Smooth muscle cell (in vitro differentiated cells): ENCODE measurements around the gene PGLYRP3. TPM values are rescaled to one million over a fixed set of nuclear protein-coding genes. Genes with fewer than 3 reads are reported as not detected.

Experiments
- DNase-seq: peaks from one replicate; lab custom pipeline; 2025; ENCODE audit not compliant: unreplicated experiment; lab: John Stamatoyannopoulos, UW
- H2AFZ ChIP-seq: fragments of 200-600 bp; sonication (generic); 2 replicates; pipeline ENCODE4 v1.6.0; 2016; ENCODE audit warnings: antibody characterized with exemption, low read depth, mild to moderate bottlenecking
- H3F3A ChIP-seq: fragments of 200-600 bp; sonication (generic); 2 replicates; pipeline ENCODE4 v1.6.0; 2017; ENCODE audit warnings: antibody characterized with exemption, low read depth
- H3K27ac ChIP-seq: fragments of 200-600 bp; sonication (generic); 2 replicates; pipeline ENCODE4 v1.5.1; 2016; ENCODE audit warnings: low read depth, mild to moderate bottlenecking
- H3K27me3 ChIP-seq: fragments of 200-600 bp; sonication (generic); 2 replicates; pipeline ENCODE4 v1.6.1; 2016; ENCODE audit warnings: low read depth, mild to moderate bottlenecking
- H3K36me3 ChIP-seq: fragments of 200-600 bp; sonication (generic); 2 replicates; pipeline ENCODE4 v1.5.1; 2016; ENCODE audit warnings: low read depth
- H3K4me1 ChIP-seq: fragments of 200-600 bp; sonication (generic); 2 replicates; pipeline ENCODE4 v1.5.1; 2016; ENCODE audit warnings: low read depth
- H3K4me2 ChIP-seq: fragments of 200-600 bp; sonication (generic); 2 replicates; pipeline ENCODE4 v1.6.0; 2016; ENCODE audit warnings: mild to moderate bottlenecking
- H3K4me3 ChIP-seq: fragments of 200-600 bp; sonication (generic); 2 replicates; pipeline ENCODE4 v1.5.1; 2016; ENCODE audit warnings: mild to moderate bottlenecking
- H3K79me2 ChIP-seq: fragments of 200-600 bp; sonication (generic); 2 replicates; pipeline ENCODE4 v1.6.0; 2016; ENCODE audit warnings: low read depth, mild to moderate bottlenecking
- H3K9ac ChIP-seq: fragments of 200-600 bp; sonication (generic); 2 replicates; pipeline ENCODE4 v1.6.0; 2016; ENCODE audit warnings: low read depth
- H3K9me3 ChIP-seq: fragments of 200-600 bp; sonication (generic); replicated peaks from 2 replicates; pipeline ENCODE4 v1.5.1; 2016; ENCODE audit warnings: low read depth
- H4K20me1 ChIP-seq: fragments of 200-600 bp; sonication (generic); 2 replicates; pipeline ENCODE4 v1.6.0; 2016; ENCODE audit warnings: low read depth
- WGBS: methylation state at CpG from one replicate; pipeline ENCODE4 v1.1.7; 2016; ENCODE audit warnings: low lambda C conversion rate; 5-methylcytosine and 5-hydroxymethylcytosine counted together
- polyA plus RNA-seq: library from polyadenylated mRNA; unstranded; fragments of >200 nt; fragmentation: Nextera tagmentation; extraction: Ambion mirVana; gene quantifications from 2 replicates; pipeline ENCODE4 v1.2.1, GENCODE V29; 2016
- total RNA-seq: library from RNA; depleted of rRNA; stranded (reverse); fragments of >200 nt; gene quantifications from 2 replicates; pipeline ENCODE4 v1.2.3, GENCODE V29; 2014
- TF ChIP-seq, protein P1 (sequence below): fragments of 200-600 bp; sonication (generic); IDR thresholded peaks from 2 replicates; pipeline ENCODE4 v1.5.1; 2017; ENCODE audit warnings: borderline replicate concordance, mild to moderate bottlenecking, antibody characterized with exemption; ENCODE audit not compliant: insufficient read depth, poor library complexity, severe bottlenecking

Gene PGLYRP3
- total and polyA plus RNA-seq, 2 experiments from 2014 or later: 0.31 TPM; not detected in 1

DNA sequence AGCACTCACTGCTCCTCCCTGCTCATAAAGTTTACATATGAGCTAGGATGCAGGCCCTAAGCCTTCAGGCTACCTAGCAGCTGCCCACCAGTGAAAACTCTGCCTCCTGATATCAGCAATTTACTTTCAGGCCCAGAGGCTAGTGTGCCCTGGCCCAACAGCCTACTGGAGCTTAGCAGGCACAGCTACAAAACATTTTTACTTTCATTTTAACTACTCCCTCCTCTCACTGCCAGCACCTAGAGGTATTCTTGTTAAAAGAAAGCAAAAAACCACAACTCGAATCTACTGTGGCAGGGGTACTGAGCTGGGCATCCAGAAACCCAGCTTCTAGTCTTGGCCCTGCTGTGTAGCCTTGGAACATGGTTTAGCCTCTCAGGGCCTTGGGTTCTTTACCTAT is 59.1 kb downstream of the PGLYRP3 start:
- no peaks in the 10 kb centered on the region for H3F3A ChIP-seq
- H3K27me3 ChIP-seq: no peaks in the 10 kb centered on the region
- no peaks in the 10 kb centered on the region for H3K4me1 ChIP-seq
- no peak overlapping the region for H2AFZ ChIP-seq
- WGBS: 36% methylated on average over 1 of the region's 1 CpG
- peaks cover 5% of the 10 kb centered on the region for H3K9me3 ChIP-seq
- H3K4me3 ChIP-seq: no peak overlapping the region
- TF ChIP-seq, protein P1, sequence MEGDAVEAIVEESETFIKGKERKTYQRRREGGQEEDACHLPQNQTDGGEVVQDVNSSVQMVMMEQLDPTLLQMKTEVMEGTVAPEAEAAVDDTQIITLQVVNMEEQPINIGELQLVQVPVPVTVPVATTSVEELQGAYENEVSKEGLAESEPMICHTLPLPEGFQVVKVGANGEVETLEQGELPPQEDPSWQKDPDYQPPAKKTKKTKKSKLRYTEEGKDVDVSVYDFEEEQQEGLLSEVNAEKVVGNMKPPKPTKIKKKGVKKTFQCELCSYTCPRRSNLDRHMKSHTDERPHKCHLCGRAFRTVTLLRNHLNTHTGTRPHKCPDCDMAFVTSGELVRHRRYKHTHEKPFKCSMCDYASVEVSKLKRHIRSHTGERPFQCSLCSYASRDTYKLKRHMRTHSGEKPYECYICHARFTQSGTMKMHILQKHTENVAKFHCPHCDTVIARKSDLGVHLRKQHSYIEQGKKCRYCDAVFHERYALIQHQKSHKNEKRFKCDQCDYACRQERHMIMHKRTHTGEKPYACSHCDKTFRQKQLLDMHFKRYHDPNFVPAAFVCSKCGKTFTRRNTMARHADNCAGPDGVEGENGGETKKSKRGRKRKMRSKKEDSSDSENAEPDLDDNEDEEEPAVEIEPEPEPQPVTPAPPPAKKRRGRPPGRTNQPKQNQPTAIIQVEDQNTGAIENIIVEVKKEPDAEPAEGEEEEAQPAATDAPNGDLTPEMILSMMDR: no peak
- no peaks in the 10 kb centered on the region for H4K20me1 ChIP-seq
- H3K4me2 ChIP-seq: no peak overlapping the region
- no peaks in the 10 kb centered on the region for H3K36me3 ChIP-seq
- no peak overlapping the region for H3K9ac ChIP-seq
- no peak overlapping the region for H3K27ac ChIP-seq
- H3K79me2 ChIP-seq: no peaks in the 10 kb centered on the region
- DNase-seq: no peak

DNA sequence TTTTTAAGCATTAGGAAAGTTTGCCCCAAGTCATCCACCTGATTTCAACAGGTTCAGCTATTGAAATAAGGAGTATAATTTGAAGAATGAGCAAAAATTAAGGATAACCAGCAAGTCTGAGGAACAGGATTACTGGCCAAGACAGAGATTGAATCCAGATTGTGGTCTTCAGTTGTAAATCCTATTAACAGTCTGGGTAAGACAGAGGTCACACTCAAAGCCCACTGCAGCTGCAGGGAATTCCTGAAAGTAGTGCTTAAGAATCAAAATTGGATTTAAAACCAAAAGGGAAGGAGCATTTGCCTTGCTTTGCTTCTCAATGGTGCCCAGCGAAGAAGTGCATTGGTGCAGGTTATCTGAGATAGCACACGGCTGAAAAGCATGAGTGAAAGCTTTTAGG is 59.7 kb downstream of the PGLYRP3 start:
- no peak overlapping the region for H3K9ac ChIP-seq
- no peaks in the 10 kb centered on the region for H3K79me2 ChIP-seq
- no peak overlapping the region for H3K27ac ChIP-seq
- peaks cover 5% of the 10 kb centered on the region for H3K9me3 ChIP-seq
- no peaks in the 10 kb centered on the region for H4K20me1 ChIP-seq
- H3K4me3 ChIP-seq: no peak overlapping the region
- DNase-seq: no peak
- 77% methylated on average over 2 of the region's 2 CpGs for WGBS
- H3F3A ChIP-seq: no peaks in the 10 kb centered on the region
- H3K4me1 ChIP-seq: no peaks in the 10 kb centered on the region
- no peak overlapping the region for H2AFZ ChIP-seq
- H3K4me2 ChIP-seq: no peak overlapping the region
- H3K27me3 ChIP-seq: no peaks in the 10 kb centered on the region
- TF ChIP-seq, protein P1: no peak
- H3K36me3 ChIP-seq: no peaks in the 10 kb centered on the region

DNA sequence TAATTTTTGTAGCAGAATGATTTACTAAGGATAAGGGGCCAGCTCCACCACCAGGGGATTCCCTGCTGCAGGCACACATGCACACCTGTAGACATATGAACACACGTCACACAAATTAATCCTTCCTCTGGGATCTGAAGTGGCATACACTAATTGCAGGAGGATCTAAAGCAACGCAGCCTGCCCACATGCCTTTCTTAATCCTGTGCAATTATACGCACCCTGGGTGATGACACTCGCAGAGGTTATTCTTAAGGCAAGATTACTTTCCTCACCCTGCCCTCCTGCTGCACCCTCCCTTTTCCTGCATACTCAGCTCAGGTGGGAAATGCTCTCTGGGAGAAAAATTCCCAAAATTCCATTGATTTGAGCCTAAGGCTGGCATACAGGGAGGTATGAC is 60.8 kb downstream of the PGLYRP3 start:
- 79% methylated on average over 4 of the region's 4 CpGs for WGBS
- H3K9ac ChIP-seq: no peak overlapping the region
- DNase-seq: no peak
- H3K4me3 ChIP-seq: no peak overlapping the region
- H3K27me3 ChIP-seq: no peaks in the 10 kb centered on the region
- H2AFZ ChIP-seq: no peak overlapping the region
- no peak overlapping the region for H3K27ac ChIP-seq
- peaks cover 5% of the 10 kb centered on the region for H3K9me3 ChIP-seq
- H3K36me3 ChIP-seq: no peaks in the 10 kb centered on the region
- no peaks in the 10 kb centered on the region for H3F3A ChIP-seq
- no peaks in the 10 kb centered on the region for H3K79me2 ChIP-seq
- no peak overlapping the region for H3K4me2 ChIP-seq
- no peaks in the 10 kb centered on the region for H4K20me1 ChIP-seq
- TF ChIP-seq, protein P1: no peak
- H3K4me1 ChIP-seq: no peaks in the 10 kb centered on the region

DNA sequence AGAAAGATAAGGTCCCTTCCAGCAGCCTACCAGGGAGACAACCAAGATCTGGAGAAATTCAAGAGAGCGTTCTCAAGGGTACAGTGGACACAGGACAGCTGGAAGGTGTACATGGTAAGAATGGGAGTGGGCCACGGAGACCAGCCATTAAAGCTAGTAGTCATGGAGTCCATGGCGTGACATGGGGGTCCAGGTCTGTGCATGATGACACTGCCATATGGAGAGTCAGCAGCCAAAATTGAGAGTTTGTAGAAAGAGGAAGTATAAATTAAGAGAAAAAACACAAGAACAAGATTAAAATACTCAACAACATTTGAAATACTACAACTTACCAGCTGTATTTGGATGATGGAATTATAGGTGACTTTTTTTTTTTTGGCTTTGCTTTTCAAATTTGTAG is 61.2 kb downstream of the PGLYRP3 start:
- Histone ChIP-seq H3K9ac (no peak overlapping the region), H2AFZ (no peak overlapping the region), H3K79me2 (no peaks in the 10 kb centered on the region), H3K27ac (no peak overlapping the region), H3K4me1 (no peaks in the 10 kb centered on the region), H3K4me2 (no peak overlapping the region), H4K20me1 (no peaks in the 10 kb centered on the region), H3K9me3 (peaks cover 5% of the 10 kb centered on the region), H3F3A (no peaks in the 10 kb centered on the region), H3K4me3 (no peak overlapping the region), H3K36me3 (no peaks in the 10 kb centered on the region), H3K27me3 (no peaks in the 10 kb centered on the region)
- TF ChIP-seq, protein P1: no peak
- no peak for DNase-seq
- WGBS: 56% methylated on average over 3 of the region's 3 CpGs
